Measurements from ENCODE around the gene TRAPPC3. TPM values are rescaled to one million over a fixed set of nuclear protein-coding genes. Genes with fewer than 3 reads are reported as not detected.
A peak's percentile ranks its signal among the peaks of the same experiment; 100 is the strongest.
"Not testable (repeated sequence)": the region's sequence is repeated elsewhere in the genome, so short reads cannot be mapped to it uniquely, and the experiment has no call there.

Gene TRAPPC3
- total RNA-seq, 2 donors from 2014 or later: 51.4 to 54.7 TPM

- no peak for DNase-seq (ENCODE audit: low spot score)
- intact Hi-C loops (cut with DNase I): no loop called here
Observed at GRCh38 chr1:36170643-36171412, 21.5 kb upstream of the TRAPPC3 start.

- DNase-seq (ENCODE audit: low spot score): no peak
- intact Hi-C loops (cut with DNase I): no loop called here
Observed at GRCh38 chr1:36168514-36168913, 19.2 kb upstream of the TRAPPC3 start.

GRCh38 chr1:36166938-36167905, 17.9 kb upstream of the TRAPPC3 start:
- intact Hi-C loops (cut with DNase I): no loop called here
- DNase-seq (ENCODE audit: low spot score): no peak

DNA sequence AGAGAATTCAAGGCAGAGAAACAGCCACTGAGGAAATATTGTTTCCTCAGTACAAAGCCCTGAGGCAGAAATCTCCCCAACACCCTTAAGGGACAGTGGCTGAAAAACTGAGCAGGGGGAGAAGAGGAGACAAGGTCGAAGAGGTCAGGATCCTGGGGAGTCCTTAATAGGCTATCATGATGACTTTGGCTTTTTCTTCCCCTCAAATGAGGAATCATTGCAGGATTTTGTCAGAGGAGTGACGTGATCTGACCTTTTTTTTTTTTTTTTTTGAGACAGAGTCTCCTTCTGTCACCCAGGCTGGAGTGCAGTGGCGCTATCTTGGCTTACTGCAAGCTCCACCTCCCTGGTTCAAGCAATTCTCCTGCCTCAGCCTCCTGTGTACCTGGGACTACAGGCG, 16.9 kb upstream of the TRAPPC3 start:
- DNase-seq (ENCODE audit: low spot score): no peak
- intact Hi-C loops (cut with DNase I): no loop called here

GRCh38 chr1:36165145-36165544, 15.9 kb upstream of the TRAPPC3 start:
- intact Hi-C loops (cut with DNase I): no loop called here
- no peak for DNase-seq (ENCODE audit: low spot score)

- intact Hi-C loops (cut with DNase I): loop anchor here in 1 of 2 donors (5.0 kb wide), 1 partner anchor 123 kb away; no protein-coding TSS in a partner anchor
- DNase-seq (ENCODE audit: low spot score): no peak
Observed at GRCh38 chr1:36164361-36164760, 15.1 kb upstream of the TRAPPC3 start.

DNA sequence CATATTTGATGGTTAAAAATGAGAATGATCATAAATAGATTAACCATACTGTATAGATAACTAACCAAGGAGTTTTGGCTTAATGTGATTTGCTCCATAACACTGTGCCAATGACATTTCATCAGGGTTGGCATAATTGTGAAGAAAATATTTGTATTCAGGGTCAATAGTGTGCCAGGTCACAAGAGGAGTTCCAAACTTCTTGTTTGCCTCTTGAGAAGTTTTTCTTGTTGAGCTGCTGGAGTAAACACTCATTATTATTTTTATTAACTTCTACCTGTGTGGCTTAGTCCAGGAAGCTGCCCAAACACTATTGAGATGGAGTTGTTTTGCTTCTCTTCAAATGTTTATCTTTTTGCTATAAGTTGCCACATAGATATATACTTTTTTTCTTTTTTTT, 14.1 kb upstream of the TRAPPC3 start:
- intact Hi-C loops (cut with DNase I): loop anchor here in 1 of 2 donors (5.0 kb wide), 1 partner anchor 124 kb away; no protein-coding TSS in a partner anchor
- no peak for DNase-seq (ENCODE audit: low spot score)

GRCh38 chr1:36162680-36163239, 13.5 kb upstream of the TRAPPC3 start:
- DNase-seq (ENCODE audit: low spot score): no peak
- intact Hi-C loops (cut with DNase I): loop anchor here in 1 of 2 donors (5.0 kb wide), 1 partner anchor 125 kb away; no protein-coding TSS in a partner anchor

- DNase-seq (ENCODE audit: low spot score): no peak
- intact Hi-C loops (cut with DNase I): loop anchor here in 1 of 2 donors (5.0 kb wide), 1 partner anchor 125 kb away; no protein-coding TSS in a partner anchor
Observed at GRCh38 chr1:36161641-36162531, 12.6 kb upstream of the TRAPPC3 start.

- peak; percentile 91 for DNase-seq (ENCODE audit: low spot score)
- intact Hi-C loops (cut with DNase I): loop anchor here in 1 of 2 donors (5.0 kb wide), 1 partner anchor 126 kb away; no protein-coding TSS in a partner anchor
Observed at GRCh38 chr1:36160949-36161485, 11.7 kb upstream of the TRAPPC3 start.

- intact Hi-C loops (cut with DNase I): loop anchor here in 1 of 2 donors (5.0 kb wide), 1 partner anchor 127 kb away; no protein-coding TSS in a partner anchor
- DNase-seq (ENCODE audit: low spot score): no peak
Observed at GRCh38 chr1:36160388-36160948, 11.2 kb upstream of the TRAPPC3 start.

- DNase-seq (ENCODE audit: low spot score): no peak
- intact Hi-C loops (cut with DNase I): loop anchor here (1.0 to 5.0 kb wide), 3 partner anchors 124 to 1312 kb away; partner anchors contain the start of gene ZC3H12A (in 1 of the 2)
Observed at GRCh38 chr1:36159614-36160387, 10.5 kb upstream of the TRAPPC3 start.

DNA sequence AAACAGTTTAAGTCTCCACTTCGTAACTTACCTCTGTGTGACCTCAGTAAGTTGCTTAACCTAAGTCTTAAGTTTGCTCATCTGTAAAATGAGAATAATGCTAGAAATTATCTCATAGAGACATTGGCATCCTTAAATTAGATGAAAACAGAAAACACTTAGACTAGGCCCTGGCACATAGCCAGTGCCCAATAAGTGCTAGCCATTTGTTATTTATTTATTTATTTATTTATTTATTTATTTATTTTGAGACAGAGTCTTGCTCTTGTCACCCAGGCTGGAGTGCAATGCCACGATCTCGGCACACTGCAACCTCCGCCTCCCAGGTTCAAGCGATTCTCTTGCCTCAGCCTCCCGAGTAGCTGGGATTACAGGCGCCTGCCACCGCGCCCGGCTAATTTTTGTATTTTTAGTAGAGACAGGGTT, 9.6 kb upstream of the TRAPPC3 start:
- not testable (repeated sequence) for DNase-seq (ENCODE audit: low spot score)
- intact Hi-C loops (cut with DNase I): loop anchor here in 1 of 2 donors (1.0 to 5.0 kb wide), 2 partner anchors 124 to 1313 kb away; partner anchors contain the start of gene ZC3H12A

DNA sequence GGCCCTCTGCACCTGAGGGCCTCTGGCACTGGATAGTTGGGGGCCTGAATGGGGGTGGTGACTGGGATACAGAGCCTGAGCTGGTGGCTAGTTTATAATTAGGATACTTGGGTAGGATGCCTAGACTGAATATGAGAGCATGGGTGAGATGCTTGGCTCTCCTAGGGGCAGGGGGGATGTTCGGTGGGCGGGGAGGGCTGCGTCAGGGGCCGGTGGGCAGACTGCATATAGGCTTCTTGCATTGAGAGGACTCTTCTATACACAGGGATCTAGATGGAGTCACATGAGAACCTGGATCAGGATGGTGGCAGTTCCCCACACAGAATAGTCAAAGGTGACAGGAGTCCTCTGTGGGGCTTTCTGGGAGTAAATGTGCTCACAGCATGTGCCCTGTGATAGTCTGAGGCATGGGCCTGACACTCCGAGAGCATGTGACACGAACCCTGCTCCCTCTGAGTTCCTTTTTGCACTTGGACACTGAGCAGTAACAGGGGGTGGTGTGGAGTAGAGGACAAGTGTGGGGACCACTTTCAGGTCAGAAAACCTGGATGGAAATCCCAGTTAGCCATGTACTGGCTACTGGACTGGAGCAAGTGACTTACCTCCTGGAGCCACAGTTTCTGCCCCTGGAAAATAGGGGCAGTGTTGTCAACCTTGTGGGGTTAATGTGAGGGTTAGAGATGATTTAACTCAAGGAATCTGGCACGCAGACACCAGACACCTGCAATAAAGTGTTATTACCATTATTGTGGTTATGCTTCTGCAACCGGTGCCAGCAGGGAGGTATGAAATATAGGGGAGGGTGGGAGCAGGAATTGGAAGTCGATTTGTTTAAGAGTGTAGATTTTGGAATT, 8.9 kb upstream of the TRAPPC3 start:
- no peak for DNase-seq (ENCODE audit: low spot score)
- intact Hi-C loops (cut with DNase I): loop anchor here in 1 of 2 donors (5.0 kb wide), 1 partner anchor 1314 kb away; the partner anchor contains the start of gene ZC3H12A

- no peak for DNase-seq (ENCODE audit: low spot score)
- intact Hi-C loops (cut with DNase I): loop anchor here in 1 of 2 donors (5.0 kb wide), 1 partner anchor 1315 kb away; the partner anchor contains the start of gene ZC3H12A
Observed at GRCh38 chr1:36157115-36157903, 8.0 kb upstream of the TRAPPC3 start.
